GM19467 (cell line): ENCODE data around the gene HUS1.
"Not testable (repeated sequence)": the region's sequence is repeated elsewhere in the genome, so short reads cannot be mapped to it uniquely, and the experiment has no call there.

Source experiments
- ATAC-seq: cut with Tn5 transposase; IDR thresholded peaks from one replicate; pipeline ENCODE4 v1.9.1; 2021; ENCODE audit warnings: mild to moderate bottlenecking, moderate library complexity; ENCODE audit not compliant: unreplicated experiment

Gene HUS1

GRCh38 chr7:47979145-47979831, at the start of gene HUS1:
TSS of gene HUS1 (minus strand) at chr7:47979615. CDS start at chr7:47979519, 96 bp downstream.
- peak; percentile 99 for ATAC-seq

GRCh38 chr7:48028938-48029337, 49.5 kb upstream of the HUS1 start, which contains the start of gene SUN3:
TSS of gene SUN3 (minus strand) at chr7:48029107. CDS start at chr7:48028938, 169 bp downstream.
- ATAC-seq, result no peak

GRCh38 chr7:48025624-48026023, 46.2 kb upstream of the HUS1 start:
- no peak for ATAC-seq

- no peak for ATAC-seq
These were observed 38.3 kb upstream of the HUS1 start for GRCh38 chr7:48017674-48018073.

GRCh38 chr7:48016641-48017040, 37.2 kb upstream of the HUS1 start:
- no peak for ATAC-seq

- ATAC-seq, result no peak
These were observed 32.5 kb upstream of the HUS1 start for GRCh38 chr7:48011951-48012350.

GRCh38 chr7:48011323-48011722, 31.9 kb upstream of the HUS1 start:
- ATAC-seq, result no peak

- ATAC-seq, result no peak
These were observed 30.5 kb upstream of the HUS1 start for GRCh38 chr7:48009954-48010353.

- no peak for ATAC-seq
These were observed 29.8 kb upstream of the HUS1 start for GRCh38 chr7:48009257-48009656.

GRCh38 chr7:48006866-48007265, 27.5 kb upstream of the HUS1 start:
- no peak for ATAC-seq

GRCh38 chr7:48004638-48005037, 25.2 kb upstream of the HUS1 start:
- no peak for ATAC-seq

- no peak for ATAC-seq
These were observed 24.6 kb upstream of the HUS1 start for GRCh38 chr7:48004032-48004431.

GRCh38 chr7:48000164-48000563, 20.7 kb upstream of the HUS1 start:
- not testable (repeated sequence) for ATAC-seq

GRCh38 chr7:47999413-47999812, 20.0 kb upstream of the HUS1 start:
- ATAC-seq, result no peak

GRCh38 chr7:47992446-47992845, 13.0 kb upstream of the HUS1 start:
- no peak for ATAC-seq

- peak; percentile 98 for ATAC-seq
These were observed 12.4 kb upstream of the HUS1 start for GRCh38 chr7:47991741-47992311.

GRCh38 chr7:47991270-47991669, 11.9 kb upstream of the HUS1 start:
- no peak for ATAC-seq

- no peak for ATAC-seq
These were observed 11.2 kb upstream of the HUS1 start for GRCh38 chr7:47990592-47990991.

GRCh38 chr7:47989607-47990400, 10.4 kb upstream of the HUS1 start:
- ATAC-seq, result not testable (repeated sequence)

GRCh38 chr7:47988496-47989386, 9.3 kb upstream of the HUS1 start:
- no peak for ATAC-seq

- ATAC-seq, result no peak
These were observed 3.2 kb upstream of the HUS1 start for GRCh38 chr7:47982610-47983009.
